ENCODE measurements around the gene TLR9. TPM values are rescaled to one million over a fixed set of nuclear protein-coding genes. Genes with fewer than 3 reads are reported as not detected.

Gene TLR9
- total RNA-seq, 1 experiment from 2014 or later = not detected

DNA sequence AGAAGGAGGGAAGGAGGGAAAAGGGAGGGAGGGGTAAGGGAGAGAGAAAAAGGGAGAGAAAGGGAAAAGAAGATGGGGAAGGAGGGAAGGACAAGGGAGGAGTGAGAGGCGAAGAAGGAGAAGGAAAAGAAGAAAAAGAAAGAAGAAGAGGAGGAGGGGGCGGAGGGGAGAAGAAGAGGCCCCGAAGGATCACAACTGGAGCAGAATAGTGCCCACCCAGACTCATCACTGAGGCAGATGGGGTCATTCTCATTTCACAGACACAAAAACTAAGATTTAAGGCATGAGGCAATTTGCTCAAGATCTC, 30.2 kb downstream of the TLR9 start:
- peaks cover 11% of the 10 kb centered on the region for H3K27me3 Mint-ChIP-seq (ENCODE audit: low read depth)
- H3K4me1 Mint-ChIP-seq = peaks cover 15% of the 10 kb centered on the region
- no peak for DNase-seq (ENCODE audit: low spot score)
- H3K27ac Mint-ChIP-seq = no peak overlapping the region
- ChIA-PET POLR2A (no interaction called here), CTCF (interaction anchor here (0.5 to 2.6 kb wide), 3 partner anchors 10 to 25 kb away, joined by 3 to 8 read pairs (median 4); no protein-coding TSS in a partner anchor)
- TF ChIP-seq, protein P1, sequence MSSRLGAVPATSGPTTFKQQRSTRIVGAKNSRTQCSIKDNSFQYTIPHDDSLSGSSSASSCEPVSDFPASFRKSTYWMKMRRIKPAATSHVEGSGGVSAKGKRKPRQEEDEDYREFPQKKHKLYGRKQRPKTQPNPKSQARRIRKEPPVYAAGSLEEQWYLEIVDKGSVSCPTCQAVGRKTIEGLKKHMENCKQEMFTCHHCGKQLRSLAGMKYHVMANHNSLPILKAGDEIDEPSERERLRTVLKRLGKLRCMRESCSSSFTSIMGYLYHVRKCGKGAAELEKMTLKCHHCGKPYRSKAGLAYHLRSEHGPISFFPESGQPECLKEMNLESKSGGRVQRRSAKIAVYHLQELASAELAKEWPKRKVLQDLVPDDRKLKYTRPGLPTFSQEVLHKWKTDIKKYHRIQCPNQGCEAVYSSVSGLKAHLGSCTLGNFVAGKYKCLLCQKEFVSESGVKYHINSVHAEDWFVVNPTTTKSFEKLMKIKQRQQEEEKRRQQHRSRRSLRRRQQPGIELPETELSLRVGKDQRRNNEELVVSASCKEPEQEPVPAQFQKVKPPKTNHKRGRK (CRISPR knock-in tag; IDR thresholded peaks at IDR 0.05; ENCODE audit: borderline replicate concordance) = no peak
- TF ChIP-seq, protein P2, sequence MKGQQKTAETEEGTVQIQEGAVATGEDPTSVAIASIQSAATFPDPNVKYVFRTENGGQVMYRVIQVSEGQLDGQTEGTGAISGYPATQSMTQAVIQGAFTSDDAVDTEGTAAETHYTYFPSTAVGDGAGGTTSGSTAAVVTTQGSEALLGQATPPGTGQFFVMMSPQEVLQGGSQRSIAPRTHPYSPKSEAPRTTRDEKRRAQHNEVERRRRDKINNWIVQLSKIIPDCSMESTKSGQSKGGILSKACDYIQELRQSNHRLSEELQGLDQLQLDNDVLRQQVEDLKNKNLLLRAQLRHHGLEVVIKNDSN (CRISPR knock-in tag; IDR thresholded peaks at IDR 0.05) = no peak
- TF ChIP-seq JAZF1 (CRISPR knock-in tag; IDR thresholded peaks at IDR 0.05) (no peak), OVOL2 (CRISPR knock-in tag; IDR thresholded peaks at IDR 0.05; ENCODE audit: borderline replicate concordance) (no peak), CTCF (IDR thresholded peaks at IDR 0.05) (no peak), ZNF121 (CRISPR knock-in tag; IDR thresholded peaks at IDR 0.05) (no peak)
- TF ChIP-seq, protein P3, sequence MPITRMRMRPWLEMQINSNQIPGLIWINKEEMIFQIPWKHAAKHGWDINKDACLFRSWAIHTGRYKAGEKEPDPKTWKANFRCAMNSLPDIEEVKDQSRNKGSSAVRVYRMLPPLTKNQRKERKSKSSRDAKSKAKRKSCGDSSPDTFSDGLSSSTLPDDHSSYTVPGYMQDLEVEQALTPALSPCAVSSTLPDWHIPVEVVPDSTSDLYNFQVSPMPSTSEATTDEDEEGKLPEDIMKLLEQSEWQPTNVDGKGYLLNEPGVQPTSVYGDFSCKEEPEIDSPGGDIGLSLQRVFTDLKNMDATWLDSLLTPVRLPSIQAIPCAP (CRISPR knock-in tag; IDR thresholded peaks at IDR 0.05) = no peak
- H3K36me3 Mint-ChIP-seq = peaks cover 3% of the 10 kb centered on the region
- ATAC-seq = no peak
- H3K9me3 Mint-ChIP-seq = no peaks in the 10 kb centered on the region
- H3K4me3 Mint-ChIP-seq = no peak overlapping the region

GRCh38 chr3:52194485-52195290, 30.8 kb downstream of the TLR9 start:
- TF ChIP-seq TCF7 (CRISPR knock-in tag; IDR thresholded peaks at IDR 0.05; ENCODE audit: low read depth) (no peak), ATF3 (CRISPR knock-in tag; conservative IDR thresholded peaks at IDR 0.05) (no peak), NR3C1 (CRISPR knock-in tag; conservative IDR thresholded peaks at IDR 0.05; ENCODE audit: low read depth) (no peak), GTF2I (CRISPR knock-in tag; conservative IDR thresholded peaks at IDR 0.05) (no peak), E2F4 (CRISPR knock-in tag; IDR thresholded peaks at IDR 0.05; ENCODE audit: borderline replicate concordance, low read depth) (no peak), SP1 (CRISPR knock-in tag; conservative IDR thresholded peaks at IDR 0.05) (no peak), CREM (CRISPR knock-in tag; IDR thresholded peaks at IDR 0.05) (no peak)
- TF ChIP-seq, protein P3 (CRISPR knock-in tag; IDR thresholded peaks at IDR 0.05) = no peak
- TF ChIP-seq, protein P4, sequence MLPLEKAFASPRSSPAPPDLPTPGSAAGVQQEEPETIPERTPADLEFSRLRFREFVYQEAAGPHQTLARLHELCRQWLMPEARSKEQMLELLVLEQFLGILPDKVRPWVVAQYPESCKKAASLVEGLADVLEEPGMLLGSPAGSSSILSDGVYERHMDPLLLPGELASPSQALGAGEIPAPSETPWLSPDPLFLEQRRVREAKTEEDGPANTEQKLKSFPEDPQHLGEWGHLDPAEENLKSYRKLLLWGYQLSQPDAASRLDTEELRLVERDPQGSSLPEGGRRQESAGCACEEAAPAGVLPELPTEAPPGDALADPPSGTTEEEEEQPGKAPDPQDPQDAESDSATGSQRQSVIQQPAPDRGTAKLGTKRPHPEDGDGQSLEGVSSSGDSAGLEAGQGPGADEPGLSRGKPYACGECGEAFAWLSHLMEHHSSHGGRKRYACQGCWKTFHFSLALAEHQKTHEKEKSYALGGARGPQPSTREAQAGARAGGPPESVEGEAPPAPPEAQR (CRISPR knock-in tag; IDR thresholded peaks at IDR 0.05) = no peak
- peaks cover 11% of the 10 kb centered on the region for H3K27me3 Mint-ChIP-seq (ENCODE audit: low read depth)
- peaks cover 15% of the 10 kb centered on the region for H3K4me1 Mint-ChIP-seq
- ChIA-PET POLR2A (no interaction called here), CTCF (interaction anchor here (0.6 to 2.6 kb wide), 2 partner anchors 9 to 26 kb away, joined by 4 to 8 read pairs; no protein-coding TSS in a partner anchor)
- no peak for ATAC-seq
- H3K4me3 Mint-ChIP-seq = no peak overlapping the region
- DNase-seq (ENCODE audit: low spot score) = no peak
- H3K27ac Mint-ChIP-seq = no peak overlapping the region
- H3K36me3 Mint-ChIP-seq = no peaks in the 10 kb centered on the region; the same call in 1 of the 2 replicates
- no peaks in the 10 kb centered on the region for H3K9me3 Mint-ChIP-seq
